ENCODE measurements around the gene LAMA3.

DNA sequence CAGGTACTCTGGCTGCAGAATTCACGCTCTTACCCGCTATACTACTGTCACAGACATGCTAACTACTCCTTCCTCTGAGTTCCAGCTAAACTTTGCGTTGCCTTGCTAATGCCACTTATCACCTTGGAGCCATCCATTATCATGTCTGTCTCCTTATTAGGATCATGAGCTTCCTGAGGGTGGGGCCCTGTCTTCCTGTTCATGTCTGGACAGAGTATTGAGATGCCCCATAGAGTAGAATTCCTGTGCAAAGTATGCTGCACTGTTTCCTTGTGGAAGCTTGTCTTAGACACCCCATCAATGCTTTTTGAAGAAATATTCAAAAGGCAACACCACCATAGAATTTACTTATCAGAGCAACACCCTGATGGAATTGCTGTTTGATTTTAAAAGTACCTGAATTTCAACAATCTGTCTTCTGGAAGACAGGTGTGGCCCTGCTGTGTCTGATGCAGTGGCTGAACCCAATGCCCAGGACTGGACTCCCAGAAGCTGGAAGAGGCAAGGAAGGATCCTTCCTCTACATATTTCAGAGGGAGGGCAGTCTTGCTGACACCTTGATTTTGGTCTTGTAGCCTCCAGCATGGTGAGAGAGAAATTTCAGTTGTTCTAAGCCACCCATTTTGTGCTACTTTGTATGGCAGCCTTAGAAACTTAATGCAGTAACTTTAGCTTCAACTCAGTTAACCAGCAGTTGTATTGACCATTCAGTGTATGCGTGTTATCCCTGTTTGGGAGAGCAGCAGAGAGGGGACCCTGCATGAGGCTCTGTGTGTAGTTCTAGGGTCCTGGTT is 5.6 kb downstream of the LAMA3 start:
- TF ChIP-seq, protein P1, sequence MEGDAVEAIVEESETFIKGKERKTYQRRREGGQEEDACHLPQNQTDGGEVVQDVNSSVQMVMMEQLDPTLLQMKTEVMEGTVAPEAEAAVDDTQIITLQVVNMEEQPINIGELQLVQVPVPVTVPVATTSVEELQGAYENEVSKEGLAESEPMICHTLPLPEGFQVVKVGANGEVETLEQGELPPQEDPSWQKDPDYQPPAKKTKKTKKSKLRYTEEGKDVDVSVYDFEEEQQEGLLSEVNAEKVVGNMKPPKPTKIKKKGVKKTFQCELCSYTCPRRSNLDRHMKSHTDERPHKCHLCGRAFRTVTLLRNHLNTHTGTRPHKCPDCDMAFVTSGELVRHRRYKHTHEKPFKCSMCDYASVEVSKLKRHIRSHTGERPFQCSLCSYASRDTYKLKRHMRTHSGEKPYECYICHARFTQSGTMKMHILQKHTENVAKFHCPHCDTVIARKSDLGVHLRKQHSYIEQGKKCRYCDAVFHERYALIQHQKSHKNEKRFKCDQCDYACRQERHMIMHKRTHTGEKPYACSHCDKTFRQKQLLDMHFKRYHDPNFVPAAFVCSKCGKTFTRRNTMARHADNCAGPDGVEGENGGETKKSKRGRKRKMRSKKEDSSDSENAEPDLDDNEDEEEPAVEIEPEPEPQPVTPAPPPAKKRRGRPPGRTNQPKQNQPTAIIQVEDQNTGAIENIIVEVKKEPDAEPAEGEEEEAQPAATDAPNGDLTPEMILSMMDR (IDR thresholded peaks at IDR 0.05): no peak
- TF ChIP-seq EZH2phosphoT487 (IDR thresholded peaks at IDR 0.05): no peak

All from neural progenitor cell (in vitro differentiated cells).